ENCODE data around the gene VIPR2.

DNA sequence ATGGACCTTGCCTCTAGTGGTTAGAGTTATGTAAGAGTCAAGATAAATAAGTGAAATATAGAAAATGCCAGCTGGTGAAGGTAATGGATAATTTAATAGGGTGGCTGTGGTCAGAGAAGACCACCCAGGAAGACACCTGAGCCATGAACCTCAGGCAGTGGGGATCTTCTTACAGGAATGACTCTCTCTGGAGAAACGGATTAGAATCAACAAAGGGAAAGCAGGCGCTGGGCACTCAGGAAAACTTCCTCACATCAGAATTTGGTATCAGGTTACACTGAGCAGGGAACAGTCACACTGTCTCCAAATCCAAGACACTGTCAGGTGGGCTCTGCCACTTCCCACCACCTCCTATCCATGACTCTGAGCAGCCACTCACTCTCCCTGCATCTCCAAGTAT is 155.7 kb downstream of the VIPR2 start:
- TF ChIP-seq, protein P1, sequence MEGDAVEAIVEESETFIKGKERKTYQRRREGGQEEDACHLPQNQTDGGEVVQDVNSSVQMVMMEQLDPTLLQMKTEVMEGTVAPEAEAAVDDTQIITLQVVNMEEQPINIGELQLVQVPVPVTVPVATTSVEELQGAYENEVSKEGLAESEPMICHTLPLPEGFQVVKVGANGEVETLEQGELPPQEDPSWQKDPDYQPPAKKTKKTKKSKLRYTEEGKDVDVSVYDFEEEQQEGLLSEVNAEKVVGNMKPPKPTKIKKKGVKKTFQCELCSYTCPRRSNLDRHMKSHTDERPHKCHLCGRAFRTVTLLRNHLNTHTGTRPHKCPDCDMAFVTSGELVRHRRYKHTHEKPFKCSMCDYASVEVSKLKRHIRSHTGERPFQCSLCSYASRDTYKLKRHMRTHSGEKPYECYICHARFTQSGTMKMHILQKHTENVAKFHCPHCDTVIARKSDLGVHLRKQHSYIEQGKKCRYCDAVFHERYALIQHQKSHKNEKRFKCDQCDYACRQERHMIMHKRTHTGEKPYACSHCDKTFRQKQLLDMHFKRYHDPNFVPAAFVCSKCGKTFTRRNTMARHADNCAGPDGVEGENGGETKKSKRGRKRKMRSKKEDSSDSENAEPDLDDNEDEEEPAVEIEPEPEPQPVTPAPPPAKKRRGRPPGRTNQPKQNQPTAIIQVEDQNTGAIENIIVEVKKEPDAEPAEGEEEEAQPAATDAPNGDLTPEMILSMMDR (conservative IDR thresholded peaks at IDR 0.05) = no peak
- no peak for TF ChIP-seq ZFX (IDR thresholded peaks at IDR 0.05)
